GM21447 (cell line): Measurements from ENCODE around the gene HPS1.

ENCODE experiments used
- ATAC-seq: cut with Tn5 transposase; IDR thresholded peaks from one replicate; pipeline ENCODE4 v1.9.1; 2021; ENCODE audit not compliant: unreplicated experiment

HPS1 gene

GRCh38 chr10:98370831-98371820 is 75.6 kb downstream of the HPS1 start:
- ATAC-seq = no peak

GRCh38 chr10:98369801-98370200 is 76.9 kb downstream of the HPS1 start:
- ATAC-seq = no peak

GRCh38 chr10:98368644-98369043 is 78.1 kb downstream of the HPS1 start:
- no peak for ATAC-seq

GRCh38 chr10:98367604-98368451 is 78.9 kb downstream of the HPS1 start:
- no peak for ATAC-seq
